ENCODE measurements around the gene RRAGD.

The RRAGD gene

DNA sequence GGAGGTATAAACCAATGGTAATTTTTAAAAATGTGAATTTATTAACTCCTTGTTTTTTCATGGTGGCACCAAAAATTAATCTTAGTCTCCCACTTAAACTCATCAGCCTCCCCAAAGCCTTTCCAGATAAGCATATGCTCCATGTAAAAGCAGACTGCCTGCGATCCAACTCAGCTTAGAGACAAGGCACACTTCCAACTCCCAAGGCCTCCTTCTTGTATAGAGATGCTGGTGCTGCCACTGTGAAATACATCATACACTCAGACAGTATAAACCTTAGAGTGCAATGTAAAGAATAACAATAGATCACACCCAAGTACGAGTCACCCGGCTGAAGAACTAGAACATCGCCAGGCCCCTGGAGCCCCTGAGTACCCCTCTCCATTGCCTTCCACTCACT is 22.9 kb upstream of the RRAGD start:
- no peak for DNase-seq
- H3K27me3 ChIP-seq: peaks cover 5% of the 10 kb centered on the region
- no peaks in the 10 kb centered on the region for H3K4me1 ChIP-seq
- no peaks in the 10 kb centered on the region for H3K36me3 ChIP-seq
- TF ChIP-seq, protein P1, sequence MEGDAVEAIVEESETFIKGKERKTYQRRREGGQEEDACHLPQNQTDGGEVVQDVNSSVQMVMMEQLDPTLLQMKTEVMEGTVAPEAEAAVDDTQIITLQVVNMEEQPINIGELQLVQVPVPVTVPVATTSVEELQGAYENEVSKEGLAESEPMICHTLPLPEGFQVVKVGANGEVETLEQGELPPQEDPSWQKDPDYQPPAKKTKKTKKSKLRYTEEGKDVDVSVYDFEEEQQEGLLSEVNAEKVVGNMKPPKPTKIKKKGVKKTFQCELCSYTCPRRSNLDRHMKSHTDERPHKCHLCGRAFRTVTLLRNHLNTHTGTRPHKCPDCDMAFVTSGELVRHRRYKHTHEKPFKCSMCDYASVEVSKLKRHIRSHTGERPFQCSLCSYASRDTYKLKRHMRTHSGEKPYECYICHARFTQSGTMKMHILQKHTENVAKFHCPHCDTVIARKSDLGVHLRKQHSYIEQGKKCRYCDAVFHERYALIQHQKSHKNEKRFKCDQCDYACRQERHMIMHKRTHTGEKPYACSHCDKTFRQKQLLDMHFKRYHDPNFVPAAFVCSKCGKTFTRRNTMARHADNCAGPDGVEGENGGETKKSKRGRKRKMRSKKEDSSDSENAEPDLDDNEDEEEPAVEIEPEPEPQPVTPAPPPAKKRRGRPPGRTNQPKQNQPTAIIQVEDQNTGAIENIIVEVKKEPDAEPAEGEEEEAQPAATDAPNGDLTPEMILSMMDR (IDR thresholded peaks at IDR 0.05; ENCODE audit: low read depth, low read length): no peak
- H3K4me3 ChIP-seq (ENCODE audit: low read depth, low read length): no peak overlapping the region
- H3K9me3 ChIP-seq: no peaks in the 10 kb centered on the region

DNA sequence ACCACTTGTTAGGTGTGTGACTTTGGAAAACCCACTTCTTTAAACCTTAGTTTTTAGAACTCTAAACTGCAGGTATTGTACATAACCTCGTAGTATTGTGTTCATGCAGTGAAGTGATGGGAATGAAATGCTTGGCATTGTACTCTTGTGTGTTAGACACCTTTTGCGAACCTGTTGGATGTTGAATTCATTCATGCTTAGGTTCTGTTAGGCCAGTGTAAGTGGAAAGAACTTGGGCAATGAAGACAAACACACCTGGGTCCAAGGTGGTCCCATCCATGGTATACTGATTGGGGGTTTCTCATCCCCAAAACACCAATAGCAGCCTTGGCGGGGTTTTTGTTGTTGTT is 22.1 kb upstream of the RRAGD start:
- DNase-seq: no peak
- peaks cover 5% of the 10 kb centered on the region for H3K27me3 ChIP-seq
- TF ChIP-seq, protein P1 (IDR thresholded peaks at IDR 0.05; ENCODE audit: low read depth, low read length): no peak
- no peaks in the 10 kb centered on the region for H3K9me3 ChIP-seq
- no peak overlapping the region for H3K4me3 ChIP-seq (ENCODE audit: low read depth, low read length)
- H3K36me3 ChIP-seq: no peaks in the 10 kb centered on the region
- no peaks in the 10 kb centered on the region for H3K4me1 ChIP-seq

DNA sequence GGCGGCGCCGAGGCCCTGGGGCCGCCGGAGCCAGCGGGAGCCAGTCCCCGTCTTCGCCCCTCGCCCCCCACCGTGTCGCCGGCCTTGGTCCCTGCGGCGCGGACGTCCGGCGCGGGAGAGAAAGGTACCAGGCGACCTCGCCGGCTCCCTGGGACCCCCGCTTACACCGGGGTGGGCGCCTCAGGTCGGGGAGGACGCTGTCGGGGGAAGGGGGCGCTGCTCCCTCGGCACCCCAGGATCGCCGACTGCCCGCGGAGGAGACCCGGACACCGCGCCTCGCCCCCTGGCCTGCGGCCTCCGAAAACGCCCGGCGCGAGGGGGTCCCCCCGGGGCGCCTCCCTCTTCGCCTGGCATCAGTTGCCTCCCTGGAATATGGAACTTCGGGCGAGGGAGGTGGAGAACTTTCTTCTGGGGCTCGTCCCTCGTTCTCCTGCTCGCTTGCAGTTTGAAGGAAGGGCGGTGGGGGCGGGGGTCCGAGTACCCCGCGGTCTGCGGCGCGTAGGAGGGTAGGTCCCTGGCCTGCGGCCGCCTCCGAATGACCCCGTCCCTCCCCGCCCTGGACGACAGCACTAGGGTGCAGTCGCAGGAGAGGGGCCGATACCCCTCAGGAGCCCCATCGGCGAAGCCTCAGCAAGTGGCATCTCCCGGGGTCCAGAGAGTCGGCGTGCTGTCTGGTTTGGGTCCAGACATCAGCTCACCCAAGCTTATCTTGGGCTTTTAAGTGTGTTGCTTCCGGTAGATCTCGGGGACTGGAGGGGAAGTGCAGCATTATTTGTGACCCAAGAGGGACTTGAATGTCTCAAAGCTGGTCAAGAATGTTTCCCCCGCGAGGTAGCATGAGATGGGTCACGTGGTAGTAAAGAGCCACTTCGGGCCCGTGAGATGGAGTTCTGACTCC is 21.4 kb upstream of the RRAGD start:
- TF ChIP-seq, protein P1 (IDR thresholded peaks at IDR 0.05; ENCODE audit: low read depth, low read length): no peak
- no peaks in the 10 kb centered on the region for H3K36me3 ChIP-seq
- no peak for DNase-seq
- H3K4me3 ChIP-seq (ENCODE audit: low read depth, low read length): peak overlapping the region; percentile 65
- no peaks in the 10 kb centered on the region for H3K4me1 ChIP-seq
- H3K9me3 ChIP-seq: no peaks in the 10 kb centered on the region
- H3K27me3 ChIP-seq: peaks cover 5% of the 10 kb centered on the region

DNA sequence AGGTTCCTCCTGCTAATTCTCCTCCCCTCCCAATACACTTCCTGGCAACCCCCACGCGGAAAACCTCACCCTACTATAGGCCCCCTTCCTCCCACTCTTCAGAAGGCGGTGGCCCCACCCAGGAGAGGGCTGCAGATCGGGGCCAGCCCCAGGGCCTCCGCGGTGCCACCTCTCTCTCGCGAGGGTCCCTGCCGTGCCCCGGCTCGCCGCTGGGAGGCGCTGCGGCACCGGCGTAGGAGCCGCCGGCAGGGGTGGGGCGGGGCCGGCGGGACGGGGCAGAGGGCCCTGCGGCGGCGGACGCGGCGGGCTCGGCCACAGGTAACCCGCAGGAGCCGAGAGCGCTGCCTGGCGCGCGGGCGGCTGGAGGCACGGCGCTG is 20.8 kb upstream of the RRAGD start, which contains the start of gene ANKRD6:
Gene ANKRD6, plus strand, starts transcription at position 278 of the 377 bp plus-strand sequence. CDS start 133,825 bp downstream, outside the sequence.
- TF ChIP-seq, protein P1 (IDR thresholded peaks at IDR 0.05; ENCODE audit: low read depth, low read length): peak; percentile 61
- peak; percentile 80 for DNase-seq
- Histone ChIP-seq H3K4me3 (ENCODE audit: low read depth, low read length) (peak within 1 kb of the TSS; percentile 65), H3K36me3 (no peaks in the 10 kb centered on the region), H3K9me3 (no peaks in the 10 kb centered on the region), H3K4me1 (no peaks in the 10 kb centered on the region), H3K27me3 (peaks cover 5% of the 10 kb centered on the region)

DNA sequence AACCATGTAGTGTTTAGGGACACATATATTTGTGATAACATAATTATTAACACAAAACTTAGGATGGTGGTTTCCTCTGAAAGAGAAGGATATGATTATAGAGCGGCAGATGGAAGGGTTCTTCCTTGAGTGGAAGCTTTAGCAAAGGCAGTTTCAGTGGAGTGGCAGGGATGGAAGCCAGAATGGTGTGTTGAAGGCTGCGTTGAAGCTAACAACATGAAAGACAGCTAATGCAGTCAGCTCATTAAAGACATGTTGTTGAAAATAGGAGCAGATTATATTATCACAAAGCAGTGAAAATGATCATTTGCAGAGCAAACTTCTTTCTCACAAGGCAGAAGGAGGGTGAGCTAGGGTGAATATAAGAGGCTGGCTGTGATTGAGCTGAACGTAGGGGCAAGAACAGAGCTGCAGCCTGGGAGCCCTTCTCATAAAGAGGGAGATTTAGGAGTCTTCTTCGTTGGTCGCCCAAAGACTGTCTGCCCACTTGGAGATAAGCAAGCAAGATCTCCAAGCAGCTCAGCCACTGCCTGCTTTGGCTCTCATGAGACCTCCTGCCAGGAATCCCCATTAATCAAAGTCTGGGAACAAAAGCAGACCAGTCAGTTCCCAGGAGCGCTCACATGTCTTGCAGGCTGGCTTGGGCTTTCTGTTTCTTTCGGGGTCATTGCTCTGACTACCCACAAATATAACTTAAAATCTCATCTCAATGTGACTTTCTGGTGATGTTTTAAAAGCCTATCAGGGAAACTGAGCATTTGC is 18.3 kb upstream of the RRAGD start:
- Histone ChIP-seq H3K4me1 (no peaks in the 10 kb centered on the region), H3K4me3 (ENCODE audit: low read depth, low read length) (no peak overlapping the region), H3K27me3 (peaks cover 5% of the 10 kb centered on the region), H3K9me3 (no peaks in the 10 kb centered on the region), H3K36me3 (no peaks in the 10 kb centered on the region)
- TF ChIP-seq, protein P1 (IDR thresholded peaks at IDR 0.05; ENCODE audit: low read depth, low read length): no peak
- DNase-seq: no peak
